GM12891 (cell line): ENCODE data around the gene COL21A1.

Experiments
- PAX5 ChIP-seq: IDR thresholded peaks from 2 replicates; pipeline ENCODE4 v1.6.1; 2011; ENCODE audit warnings: low read length, moderate library complexity, mild to moderate bottlenecking; ENCODE audit not compliant: insufficient read depth, severe bottlenecking
- POLR2A ChIP-seq: IDR thresholded peaks from 2 replicates; pipeline ENCODE4 v1.6.1; 2011; ENCODE audit warnings: low read depth, low read length, control low read depth
- POLR2AphosphoS5 ChIP-seq: IDR thresholded peaks from 2 replicates; pipeline ENCODE4 v1.6.1; 2011; ENCODE audit warnings: low read depth, low read length, control low read depth
- TAF1 ChIP-seq: IDR thresholded peaks from 2 replicates; pipeline ENCODE4 v1.6.1; 2011; ENCODE audit warnings: low read depth, low read length, control low read depth

GRCh38 chr6:56050530-56051201, 196.7 kb downstream of the COL21A1 start:
- TF ChIP-seq TAF1 (no peak), POLR2A (no peak), POLR2AphosphoS5 (no peak), PAX5 (no peak)
